ENCODE measurements around the gene NEXN.
A peak's percentile ranks its signal among the peaks of the same experiment; 100 is the strongest.
"Not testable (repeated sequence)": the region's sequence is repeated elsewhere in the genome, so short reads cannot be mapped to it uniquely, and the experiment has no call there.

NEXN gene

DNA sequence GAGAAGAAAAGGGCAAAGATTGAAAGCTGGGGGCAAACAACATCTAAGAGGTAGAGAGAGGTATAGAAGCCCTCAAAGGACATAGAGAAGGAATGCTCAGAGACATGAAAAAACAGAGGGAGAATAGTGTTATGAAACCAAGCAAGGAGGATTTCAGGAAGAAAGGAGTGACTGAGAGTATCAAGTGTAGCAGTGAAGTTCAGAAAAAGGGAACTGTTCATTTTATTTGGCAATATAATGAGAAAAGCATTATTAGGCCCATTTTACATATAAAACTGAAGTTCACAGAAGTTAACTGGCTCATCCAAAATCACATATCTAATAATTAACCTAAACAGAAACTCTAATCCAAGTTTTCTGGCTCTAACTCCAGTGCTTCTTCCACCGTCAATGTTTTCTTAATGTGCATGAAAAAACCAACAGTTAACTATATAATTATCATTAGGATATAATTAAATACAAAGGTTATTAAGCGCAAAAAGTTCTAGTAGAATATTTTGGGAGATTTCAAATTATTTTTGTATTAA, 17.7 kb downstream of the NEXN start:
- DNase-seq = no peak

DNA sequence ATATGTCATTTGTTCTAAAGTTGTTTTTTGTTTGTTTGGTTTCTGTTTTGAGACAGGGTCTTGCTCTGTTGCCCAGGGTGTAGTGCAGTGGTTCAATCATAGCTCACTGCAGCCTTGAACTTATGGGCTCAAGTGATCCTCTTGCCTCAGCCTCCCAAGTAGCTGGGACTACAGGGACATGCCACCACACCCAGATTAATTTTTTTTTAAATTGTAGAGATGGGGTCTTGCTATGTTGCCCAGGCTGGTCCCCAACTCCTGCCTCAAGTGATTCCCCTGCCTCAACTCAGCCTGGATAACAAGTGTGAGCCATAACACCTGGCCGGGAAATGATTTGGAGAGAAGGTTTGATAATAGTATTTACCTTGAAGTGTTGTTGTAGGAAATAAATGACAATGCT, 18.2 kb downstream of the NEXN start:
- DNase-seq = no peak

DNA sequence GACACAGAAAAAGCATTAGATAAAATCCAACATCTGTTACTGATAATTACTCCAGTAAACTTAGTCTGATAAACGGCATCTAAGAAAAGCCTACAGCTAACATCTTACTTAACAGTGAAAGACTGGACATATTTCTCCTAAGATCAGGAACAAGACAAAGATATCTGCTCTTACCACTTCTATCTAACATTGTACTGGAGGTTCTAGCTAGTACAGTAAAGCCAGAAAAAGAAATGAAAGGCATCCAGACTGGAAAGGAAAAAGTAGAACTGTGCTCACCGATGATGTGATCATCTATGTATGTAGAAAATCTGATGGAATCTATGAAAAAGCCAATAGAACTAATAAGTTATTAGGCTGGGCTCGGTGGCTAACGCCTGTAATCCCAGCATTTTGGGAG, 21.7 kb downstream of the NEXN start:
- no peak for DNase-seq

DNA sequence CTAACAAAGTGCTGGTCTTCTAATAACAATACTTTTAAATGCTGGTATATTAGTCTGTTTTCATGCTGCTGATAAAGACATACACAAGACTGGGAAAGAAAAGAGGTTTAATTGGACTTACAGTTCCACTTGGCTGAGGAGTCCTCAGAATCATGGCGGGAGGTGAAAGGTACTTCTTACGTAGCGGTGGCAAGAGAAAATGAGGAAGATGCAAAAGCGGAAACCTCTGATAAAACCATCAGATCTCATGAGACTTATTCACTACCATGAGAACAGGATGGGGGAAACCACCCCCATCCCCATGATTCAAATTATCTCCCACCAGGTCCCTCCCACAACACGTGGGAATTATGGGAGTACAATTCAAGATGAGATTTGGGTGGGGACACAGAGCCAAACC, 30.5 kb downstream of the NEXN start:
- not testable (repeated sequence) for DNase-seq

DNA sequence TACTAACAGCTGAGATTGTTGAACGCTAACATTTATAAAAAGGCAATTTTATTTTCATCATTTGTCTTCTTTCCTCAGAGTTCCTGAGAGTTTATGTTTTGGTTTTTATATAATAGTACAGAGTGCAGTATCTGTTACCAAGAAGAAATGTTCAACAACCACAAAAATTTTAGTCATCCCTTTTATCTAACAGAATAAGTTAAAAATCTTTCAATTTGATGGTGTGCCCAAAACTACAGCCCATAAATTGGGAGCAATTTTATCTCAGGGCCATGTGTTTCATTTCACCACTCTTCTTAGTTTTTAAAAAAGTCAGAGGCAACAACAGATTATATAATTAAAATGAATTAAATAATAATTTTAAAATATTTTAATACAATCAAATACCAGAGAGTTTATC, 37.1 kb downstream of the NEXN start:
- DNase-seq = peak; percentile 56

DNA sequence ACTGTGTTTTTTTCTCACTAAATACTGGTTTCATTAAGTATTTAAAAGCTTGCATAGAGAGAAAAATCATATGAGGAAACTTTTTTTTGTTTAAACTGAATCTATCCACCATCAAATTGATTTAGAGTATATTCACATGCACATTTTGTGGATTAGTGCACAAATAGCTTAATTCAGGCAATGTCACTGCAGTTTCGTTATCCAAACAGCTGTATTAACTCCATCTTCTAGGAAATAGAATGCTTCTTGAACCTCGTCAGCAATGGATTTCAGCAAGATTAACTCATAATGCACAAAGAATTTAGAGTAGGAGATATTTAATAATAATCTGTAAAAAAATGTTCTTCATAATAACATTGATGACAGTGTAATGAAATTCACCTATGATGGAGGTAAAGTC, 37.5 kb downstream of the NEXN start:
- DNase-seq = no peak

DNA sequence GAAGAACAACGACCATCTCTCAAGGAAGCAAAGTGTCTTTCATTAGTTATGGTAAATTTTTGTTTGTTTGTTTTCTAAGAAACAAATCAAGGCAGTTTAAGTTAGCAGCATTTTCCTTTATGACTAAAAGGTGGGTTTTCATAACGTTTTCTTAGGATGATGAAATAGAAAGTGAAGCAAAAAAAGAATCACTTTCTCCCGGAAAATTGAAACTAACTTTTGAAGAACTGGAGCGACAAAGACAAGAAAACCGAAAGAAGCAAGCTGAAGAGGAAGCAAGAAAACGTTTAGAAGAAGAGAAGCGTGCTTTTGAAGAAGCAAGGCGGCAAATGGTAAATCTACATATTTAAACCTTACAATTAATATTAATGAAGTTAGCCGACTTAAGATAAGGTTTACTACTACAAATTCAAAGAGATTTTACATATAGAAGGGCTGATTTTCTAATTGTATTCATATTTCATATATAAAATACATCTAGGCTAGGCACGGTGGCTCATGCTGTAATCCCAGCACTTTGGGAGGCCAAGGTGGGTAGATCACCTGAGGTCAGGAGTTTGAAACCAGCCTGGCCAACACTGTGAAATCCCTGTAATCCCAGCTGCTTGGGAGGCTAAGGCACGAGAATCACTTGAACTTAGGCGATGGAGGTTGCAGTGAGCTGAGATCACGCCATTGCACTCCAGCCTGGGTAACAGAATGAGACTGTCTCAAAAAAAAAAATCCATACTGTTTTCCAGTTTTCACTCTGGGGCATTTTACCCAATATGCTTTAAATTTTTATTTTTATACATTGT, 38.3 kb downstream of the NEXN start:
- DNase-seq = no peak

DNA sequence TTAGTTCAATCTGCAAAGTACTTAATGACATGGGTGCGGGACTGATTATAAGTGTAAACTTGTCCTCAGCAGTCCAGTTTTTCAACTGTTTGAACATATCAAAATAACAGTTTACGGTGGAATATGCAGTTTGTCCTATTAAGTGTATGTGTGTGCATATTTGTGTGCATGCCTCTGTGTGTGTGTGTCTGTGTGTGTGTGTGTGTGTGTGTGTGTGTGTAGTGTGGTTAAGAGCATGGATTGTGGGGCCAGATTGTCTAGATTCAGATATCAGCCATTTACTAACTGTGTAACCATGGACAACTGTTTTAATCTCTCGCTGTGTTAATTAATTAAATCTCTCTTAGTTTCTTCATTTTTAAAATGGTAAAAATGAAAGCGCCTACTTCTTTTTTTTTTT, 39.0 kb downstream of the NEXN start:
- DNase-seq = no peak

DNA sequence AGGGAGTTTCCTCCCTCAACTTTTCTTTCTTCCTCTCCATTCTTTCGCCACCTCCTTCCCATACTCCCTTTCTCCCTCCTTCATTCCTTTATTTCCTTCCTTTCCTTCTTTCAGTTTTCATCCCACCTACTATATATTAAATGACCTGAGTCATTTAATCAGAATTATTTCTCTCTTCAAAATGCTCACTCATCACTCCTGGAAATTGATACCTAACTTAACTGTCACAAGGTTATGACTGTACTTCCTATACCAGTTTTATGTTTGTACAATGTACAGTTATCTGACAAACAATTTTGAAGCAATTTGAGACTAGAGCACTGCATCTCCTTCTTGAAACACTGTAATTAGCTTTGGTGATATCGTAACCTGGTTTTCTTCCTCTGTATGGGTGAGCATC, 41.4 kb downstream of the NEXN start:
- no peak for DNase-seq

DNA sequence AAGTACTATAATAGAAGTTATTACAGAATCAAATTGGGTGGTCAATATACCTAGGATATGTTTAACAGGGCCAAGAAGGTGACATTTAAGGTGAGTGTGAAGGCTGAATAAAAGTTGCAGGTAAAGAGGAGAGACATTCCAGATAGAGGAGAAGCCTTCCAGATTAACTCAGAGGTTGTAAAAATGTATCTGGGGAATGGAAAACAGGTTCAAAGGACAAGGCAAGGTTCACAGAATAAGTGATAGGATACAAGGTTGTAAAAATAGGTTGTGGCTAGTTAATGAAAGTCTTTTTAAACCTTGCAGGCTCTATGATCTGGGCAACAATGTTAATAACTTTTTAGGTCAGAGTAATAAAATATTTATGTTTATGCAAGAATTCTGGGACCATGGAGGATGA, 50.2 kb downstream of the NEXN start:
- no peak for DNase-seq

DNA sequence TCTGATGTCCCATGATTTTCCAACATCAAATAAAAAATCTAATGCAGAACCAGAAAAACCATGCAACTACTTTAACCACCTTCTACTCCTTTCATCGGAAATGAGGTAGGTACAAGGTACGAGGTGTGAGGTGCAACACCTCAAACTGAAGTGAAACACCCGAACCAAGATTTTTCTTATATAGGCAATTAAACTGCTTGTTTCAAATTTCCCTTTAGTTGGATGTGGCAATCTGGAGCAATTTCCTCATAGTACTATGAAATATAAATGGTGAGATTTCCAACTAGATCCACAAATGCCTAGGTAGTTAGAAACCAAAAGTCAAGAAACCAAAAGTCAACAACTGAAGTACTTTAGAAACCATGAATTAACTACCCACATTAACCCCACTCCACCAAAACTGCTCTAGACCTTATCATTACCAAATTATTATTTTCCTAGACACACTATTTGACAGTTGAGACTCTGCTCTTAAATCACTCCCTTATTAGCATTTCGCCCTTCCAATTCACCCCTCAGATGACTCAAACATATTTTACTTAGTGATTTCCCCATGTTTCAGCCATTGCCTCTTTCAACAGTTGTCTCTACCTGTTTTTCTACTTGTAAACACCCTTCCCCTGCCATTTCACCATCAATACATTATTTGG, 52.6 kb downstream of the NEXN start:
- no peak for DNase-seq

DNA sequence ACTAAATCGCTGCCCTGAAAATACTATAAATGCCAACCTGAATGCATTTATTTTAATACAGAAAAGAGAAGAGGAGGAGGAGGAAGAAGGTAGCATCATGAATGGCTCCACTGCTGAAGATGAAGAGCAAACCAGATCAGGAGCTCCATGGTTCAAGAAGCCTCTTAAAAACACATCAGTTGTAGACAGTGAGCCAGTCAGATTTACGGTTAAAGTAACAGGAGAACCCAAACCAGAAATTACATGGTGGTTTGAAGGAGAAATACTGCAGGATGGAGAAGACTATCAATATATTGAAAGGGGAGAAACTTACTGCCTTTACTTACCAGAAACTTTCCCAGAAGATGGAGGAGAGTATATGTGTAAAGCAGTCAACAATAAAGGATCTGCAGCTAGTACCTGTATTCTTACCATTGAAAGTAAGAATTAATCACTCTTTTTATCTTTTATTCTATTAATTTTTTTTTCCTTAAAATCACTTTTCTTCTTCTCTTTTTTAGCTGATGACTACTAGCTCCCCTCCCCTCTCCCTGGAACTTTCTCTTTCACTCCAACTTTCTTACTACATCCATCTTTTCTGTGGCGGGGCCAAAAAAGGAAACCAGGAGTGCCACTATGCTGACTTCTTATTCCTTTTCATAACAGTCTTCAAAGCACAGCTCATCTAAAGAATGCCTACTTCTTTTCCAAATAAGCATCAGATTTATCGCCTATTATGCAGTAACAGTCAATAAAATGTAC, 54.1 kb downstream of the NEXN start:
- no peak for DNase-seq

DNA sequence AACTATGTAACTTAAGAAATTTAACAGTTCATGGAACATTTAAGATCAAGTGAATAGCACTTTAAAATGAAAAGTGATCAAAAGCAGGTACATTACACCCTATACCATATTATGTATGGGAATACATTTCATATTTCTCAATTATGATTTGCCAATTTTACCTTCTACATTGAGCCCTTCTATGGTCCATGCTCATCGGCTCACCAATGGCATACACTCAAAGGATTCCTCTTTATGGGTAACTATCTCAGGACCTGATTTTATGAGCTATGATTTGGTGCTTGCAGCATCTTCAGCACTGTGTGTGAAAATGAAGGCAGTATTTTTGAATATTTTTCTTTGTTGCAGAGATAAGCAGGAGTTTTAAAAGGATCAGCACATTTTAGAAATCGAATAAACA, 56.9 kb downstream of the NEXN start:
- DNase-seq = no peak

DNA sequence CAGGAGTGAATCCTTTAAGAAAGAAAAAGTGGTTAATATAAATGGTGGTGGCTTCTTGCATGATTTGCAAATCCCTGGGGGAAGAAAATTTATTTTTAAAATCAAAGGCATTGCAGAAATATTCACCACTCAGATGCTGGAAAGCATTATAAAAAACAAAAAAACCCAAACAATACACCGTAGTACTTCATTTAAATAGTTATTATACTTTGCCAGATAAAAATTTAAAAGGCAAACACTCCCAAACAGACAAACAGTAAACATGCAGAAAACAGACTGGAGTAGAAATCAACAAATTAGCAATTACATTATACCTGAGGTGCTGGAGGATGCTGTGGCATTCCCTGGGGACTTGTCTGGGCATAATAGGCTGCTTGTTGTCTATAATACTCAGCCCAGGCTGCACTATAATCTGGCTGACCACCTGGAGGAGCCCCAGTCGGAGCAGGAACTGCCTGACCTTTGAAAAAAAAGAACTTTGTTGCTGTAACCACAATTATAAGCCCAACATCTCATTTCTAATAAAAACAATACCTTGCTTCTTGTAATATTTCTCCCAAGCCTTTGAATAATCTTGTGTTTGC, 60.5 kb downstream of the NEXN start:
- DNase-seq = peak; percentile 17

DNA sequence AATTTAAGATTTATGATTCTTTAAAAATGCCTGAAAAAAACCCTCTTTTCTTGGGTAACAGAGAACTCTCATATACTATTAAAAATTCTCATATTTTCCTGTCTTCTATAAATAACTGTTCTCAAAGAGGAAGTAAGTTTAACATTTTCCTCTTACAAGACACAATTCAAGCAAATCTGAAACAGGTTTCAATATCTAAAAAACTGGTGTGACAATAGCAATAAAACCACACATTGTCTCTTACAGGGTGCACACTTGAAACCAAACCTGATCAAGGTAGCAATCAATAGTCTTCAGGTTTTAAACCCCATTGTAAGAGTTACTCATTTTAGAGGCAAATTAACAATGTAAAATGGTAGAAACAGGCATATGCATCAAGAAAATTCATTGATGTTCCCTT, 62.4 kb downstream of the NEXN start:
- DNase-seq = no peak

DNA sequence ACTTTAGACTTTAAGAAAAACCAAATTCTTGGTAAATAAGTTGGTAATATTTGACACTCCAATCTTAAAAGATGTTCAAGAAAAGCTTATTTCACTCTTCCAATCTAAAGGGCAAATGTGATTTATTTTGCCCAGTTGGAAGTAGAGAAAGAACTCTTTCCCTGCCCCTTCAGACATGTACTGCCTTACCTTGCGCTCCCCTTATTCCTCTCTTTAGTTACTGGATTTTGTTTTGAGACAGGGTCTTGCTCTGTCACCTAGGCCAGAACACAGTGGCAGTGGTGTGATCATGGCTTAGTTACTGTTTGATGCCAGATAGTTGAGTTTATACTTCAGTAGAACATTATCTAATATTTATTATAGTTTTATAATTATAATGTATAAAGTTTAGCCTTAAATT, 62.9 kb downstream of the NEXN start:
- DNase-seq = no peak

DNA sequence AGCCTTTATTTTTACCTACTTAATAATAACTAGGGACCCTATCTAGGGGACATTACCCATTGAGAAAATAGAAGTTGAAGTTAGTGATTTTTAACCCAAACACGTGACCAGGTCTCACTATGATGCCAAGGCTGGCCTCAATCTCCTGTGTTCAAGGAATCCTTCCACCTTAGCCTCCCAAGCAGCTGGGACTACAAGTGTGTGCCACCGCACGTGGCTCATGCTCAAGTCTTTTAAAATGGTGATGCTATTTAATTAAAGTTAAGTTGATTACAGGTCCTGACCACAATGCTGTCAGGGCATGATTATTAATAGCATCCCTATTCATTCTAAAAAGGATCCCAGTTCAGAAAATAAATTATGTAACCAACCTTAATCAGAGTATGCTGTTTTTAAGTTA, 65.5 kb downstream of the NEXN start:
- no peak for DNase-seq

DNA sequence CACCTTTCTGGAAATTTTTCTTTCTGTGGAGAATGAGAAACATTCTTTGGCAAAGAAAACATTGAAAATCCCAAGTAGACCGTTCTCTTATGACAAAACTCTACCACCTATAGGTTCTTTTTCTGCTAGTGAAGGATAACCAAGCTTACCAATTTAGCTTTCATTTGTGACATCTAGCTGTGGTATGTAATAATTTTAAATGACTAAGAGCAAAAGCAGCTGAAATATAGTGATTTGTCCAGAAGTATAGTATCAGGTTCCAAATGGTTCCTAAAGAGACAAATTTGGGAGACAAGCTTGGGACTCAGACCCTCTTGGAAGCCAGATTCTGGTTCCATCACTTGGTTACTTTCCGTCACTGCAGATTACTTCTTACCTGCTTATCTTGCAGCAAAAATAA, 66.1 kb downstream of the NEXN start:
- peak; percentile 24 for DNase-seq

DNA sequence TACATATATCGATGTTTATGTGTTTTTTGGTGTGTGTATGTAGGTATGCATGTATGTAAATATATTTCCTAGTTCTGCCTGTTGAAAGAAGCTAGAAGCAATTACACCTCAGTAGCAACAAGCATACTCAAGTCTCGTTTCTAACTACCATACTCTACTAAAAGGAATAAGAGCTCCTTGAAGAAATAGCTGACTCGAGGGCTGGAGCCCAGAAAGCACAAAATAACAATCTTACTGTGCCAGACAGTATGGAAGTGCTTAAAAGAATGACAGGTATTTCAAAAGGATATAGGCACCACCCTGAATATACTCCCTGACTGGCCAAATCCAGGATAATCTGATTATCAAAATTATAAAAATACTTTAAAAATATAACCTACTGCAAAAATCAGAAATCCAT, 67.3 kb downstream of the NEXN start:
- no peak for DNase-seq

DNA sequence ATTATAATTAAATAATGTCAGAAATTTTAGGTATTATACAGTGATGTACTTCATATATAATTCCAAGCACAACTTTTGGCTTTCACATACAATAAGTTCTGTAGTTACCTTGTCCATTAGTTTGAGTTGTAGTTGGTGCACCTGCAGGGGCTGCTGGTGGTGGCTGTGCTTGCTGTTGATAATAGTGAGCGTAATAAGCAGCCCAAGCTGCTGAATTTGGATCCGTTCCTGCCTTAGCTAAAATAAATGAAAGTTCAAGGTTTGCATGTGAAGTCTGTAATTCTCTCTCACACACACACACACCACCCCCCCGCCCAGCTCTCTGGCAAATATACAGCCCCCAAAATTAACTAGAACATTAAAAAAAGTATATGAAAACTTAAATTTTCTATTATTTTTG, 68.0 kb downstream of the NEXN start:
- DNase-seq = no peak

DNA sequence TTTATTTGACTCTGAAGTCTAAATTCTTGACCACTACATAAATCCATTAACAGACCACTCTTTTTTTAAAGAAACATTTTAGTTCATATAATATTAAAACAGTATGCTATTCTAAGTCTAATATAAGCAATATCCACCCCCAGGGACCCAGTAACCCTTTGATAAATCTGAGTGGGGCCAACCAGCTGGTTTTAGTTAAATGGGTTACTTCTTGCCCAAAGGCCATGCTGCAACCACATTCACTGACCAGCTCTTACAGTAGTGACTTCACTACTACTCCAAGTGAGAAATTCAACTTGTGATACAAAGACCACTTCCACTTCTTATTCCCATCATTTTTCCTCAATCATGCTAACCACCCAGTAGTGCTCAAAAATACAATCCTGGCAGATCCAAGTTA, 70.0 kb downstream of the NEXN start:
- no peak for DNase-seq

DNA sequence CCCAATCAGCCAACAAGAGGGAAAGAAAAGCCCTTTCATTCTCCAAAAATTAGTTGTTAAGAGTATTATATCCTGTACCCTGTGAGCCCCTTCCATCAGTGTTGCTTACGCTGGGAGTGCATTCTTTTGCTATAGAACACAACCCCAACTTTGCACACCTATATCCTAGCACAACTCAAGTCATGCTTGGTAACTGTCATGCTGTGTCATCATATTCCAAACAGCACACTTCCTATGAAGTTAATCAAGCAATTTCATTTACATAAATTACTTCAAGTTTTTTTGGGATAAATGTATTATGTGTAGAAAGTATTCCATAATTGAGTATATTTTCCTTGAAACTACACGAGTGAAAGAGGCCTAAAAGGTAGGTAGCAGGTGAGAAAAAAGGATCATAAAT, 70.4 kb downstream of the NEXN start:
- DNase-seq = no peak

DNA sequence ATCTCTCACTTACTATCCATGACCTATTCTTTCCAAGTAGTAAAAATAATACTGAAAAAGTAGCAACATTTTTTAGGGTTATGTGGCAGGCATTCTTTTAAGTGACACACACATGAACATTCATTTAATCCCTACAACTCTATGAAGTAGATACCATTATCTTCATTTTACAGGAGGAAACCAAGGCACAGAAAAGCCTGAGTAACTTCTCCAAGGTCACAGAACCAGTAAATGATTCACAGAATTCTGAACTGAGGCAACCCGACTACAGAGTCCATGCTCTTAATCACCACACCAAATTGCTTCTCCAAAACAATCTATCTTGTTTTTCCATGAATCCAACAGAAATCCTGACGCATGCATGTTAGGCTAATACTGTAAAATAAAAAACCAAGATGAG, 73.0 kb downstream of the NEXN start:
- DNase-seq = no peak

DNA sequence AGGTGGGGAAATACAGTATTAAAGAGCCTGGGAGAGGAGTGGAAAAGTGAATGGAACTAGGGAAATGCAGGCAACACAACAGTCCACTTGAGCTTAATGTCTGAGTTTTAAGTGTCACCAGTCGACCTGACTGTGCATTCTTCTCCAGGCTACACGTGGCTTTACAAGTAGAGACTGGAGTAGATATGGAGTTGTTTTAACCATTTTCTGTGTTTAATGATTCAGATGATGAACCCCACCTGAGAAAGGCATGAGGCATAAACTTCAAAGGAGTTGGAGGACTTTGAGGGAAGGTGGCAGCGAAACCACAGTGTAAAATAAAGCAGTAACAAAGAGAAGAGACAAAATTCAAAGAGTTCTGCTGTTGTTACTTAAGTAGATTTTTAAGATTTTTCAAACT, 77.9 kb downstream of the NEXN start:
- DNase-seq = no peak

Data from fibroblast of skin of right quadriceps (primary cell).